ENCODE data around the gene ERICH6B. TPM values are rescaled to one million over a fixed set of nuclear protein-coding genes. Genes with fewer than 3 reads are reported as not detected.
A peak's percentile ranks its signal among the peaks of the same experiment; 100 is the strongest.

The ERICH6B gene
- total and polyA plus RNA-seq, 2 experiments from 2014 or later: not detected

GRCh38 chr13:45540195-45540594, 75.3 kb downstream of the ERICH6B start:
- peak overlapping the region; percentile 44; the same call in 1 of the 2 replicates for H3K27ac Mint-ChIP-seq

More at GRCh38 chr13:45540195-45540594, 75.3 kb downstream of the ERICH6B start:
- no peaks in the 10 kb centered on the region for H3K4me1 Mint-ChIP-seq
- TF ChIP-seq JUNB (IDR thresholded peaks at IDR 0.05; ENCODE audit: unreplicated experiment): no peak
- no peak for TF ChIP-seq NANOG (IDR thresholded peaks at IDR 0.05; ENCODE audit: borderline replicate concordance)
- TF ChIP-seq CREB1 (CRISPR knock-in tag; IDR thresholded peaks at IDR 0.05; ENCODE audit: low read depth): no peak
- no peak for TF ChIP-seq EZH2 (IDR thresholded peaks at IDR 0.05; ENCODE audit: low read depth, unreplicated experiment)
- TF ChIP-seq EZH2phosphoT487 (IDR thresholded peaks at IDR 0.05; ENCODE audit: unreplicated experiment): no peak
- TF ChIP-seq STAT1 (IDR thresholded peaks at IDR 0.05; ENCODE audit: unreplicated experiment): no peak
- no peak for TF ChIP-seq ZNF331 (CRISPR knock-in tag; IDR thresholded peaks at IDR 0.05; ENCODE audit: low read depth)
- TF ChIP-seq CTCF (conservative IDR thresholded peaks at IDR 0.05; ENCODE audit: low read depth in 2 of 2): no peak; a peak in 1 of 4 replicates
- no peak for TF ChIP-seq ETS1 (IDR thresholded peaks at IDR 0.05)
- TF ChIP-seq REST (IDR thresholded peaks at IDR 0.05; ENCODE audit: unreplicated experiment): no peak
- no peak for TF ChIP-seq ZNF114 (CRISPR knock-in tag; IDR thresholded peaks at IDR 0.05)
- TF ChIP-seq ZNF462 (CRISPR knock-in tag; IDR thresholded peaks at IDR 0.05): no peak
- no peak for TF ChIP-seq POLR2AphosphoS5 (IDR thresholded peaks at IDR 0.05; ENCODE audit: low read depth)
- H3K9me2 ChIP-seq (ENCODE audit: insufficient read depth): no peaks in the 10 kb centered on the region
- H3K36me3 Mint-ChIP-seq (ENCODE audit: low read depth): no peaks in the 10 kb centered on the region
- H3K9me3 Mint-ChIP-seq: no peaks in the 10 kb centered on the region
- H4K20me1 ChIP-seq (replicated peaks; ENCODE audit: insufficient read depth): peaks cover under 1% of the 10 kb centered on the region; the same call in 1 of the 2 replicates
- no peaks in the 10 kb centered on the region for H3K36me3 ChIP-seq (ENCODE audit: insufficient read depth)
- no peak overlapping the region for H3K27ac ChIP-seq (ENCODE audit: low read depth)
- H3K79me2 ChIP-seq (replicated peaks; ENCODE audit: insufficient read depth): no peaks in the 10 kb centered on the region
- H3K4me1 ChIP-seq (ENCODE audit: insufficient read depth): no peaks in the 10 kb centered on the region
- DNase-seq (ENCODE audit: low spot score) (no peak), ATAC-seq (no peak; the same call in 2 of the 3 replicates)
- peaks cover 6% of the 10 kb centered on the region for H3K27me3 Mint-ChIP-seq (ENCODE audit: insufficient read depth, low read depth, poor library complexity)
- no peaks in the 10 kb centered on the region for H3F3A ChIP-seq (replicated peaks; ENCODE audit: low read depth)
- no peak overlapping the region for H2AFZ ChIP-seq
- H3K4me3 ChIP-seq: no peak overlapping the region
- no peak overlapping the region for H3K4me2 ChIP-seq
- H3K27me3 ChIP-seq (ENCODE audit: insufficient read depth): no peaks in the 10 kb centered on the region
- no peak overlapping the region for H3K4me3 Mint-ChIP-seq
